Keratinocyte (primary cell): ENCODE data around the gene CCDC158. TPM values are rescaled to one million over a fixed set of nuclear protein-coding genes. Genes with fewer than 3 reads are reported as not detected.

Experiments
- DNase-seq: peaks from one replicate; pipeline ENCODE4 v3.0.0-alpha.2; 2011; ENCODE audit warnings: low read depth, missing footprints, low spot score
- FAIRE-seq: peaks from 2 replicates; lab custom pipeline; 2011; peaks lifted over from hg19 to GRCh38; lab: Jason Lieb, UNC
- H2AFZ ChIP-seq: 2 replicates; pipeline ENCODE4 v1.6.0; 2012; ENCODE audit warnings: low read length, control low read depth, inconsistent platforms; ENCODE audit not compliant: control insufficient read depth
- H3K27ac ChIP-seq: 2 replicates; pipeline ENCODE4 v1.5.1; 2011; ENCODE audit warnings: low read length; ENCODE audit not compliant: control insufficient read depth, insufficient read depth
- H3K27me3 ChIP-seq: 3 replicates; pipeline ENCODE4 v1.6.0; 2011; ENCODE audit warnings: low read length; ENCODE audit not compliant: control insufficient read depth, insufficient read depth; ENCODE audit errors: extremely low read depth
- H3K36me3 ChIP-seq, 2 experiments: 2 replicates in 1 of 2; 3 replicates in 1 of 2; pipeline ENCODE4 v1.5.1; 2011; ENCODE audit warnings: low read length in 2 of 2, mild to moderate bottlenecking in 1 of 2; ENCODE audit not compliant: control insufficient read depth in 2 of 2, insufficient read depth in 2 of 2; ENCODE audit errors: extremely low read depth in 1 of 2
- H3K4me1 ChIP-seq: 3 replicates; pipeline ENCODE4 v1.5.1; 2011; ENCODE audit warnings: low read length; ENCODE audit not compliant: control insufficient read depth, insufficient read depth; ENCODE audit errors: extremely low read depth
- H3K4me2 ChIP-seq: 3 replicates; pipeline ENCODE4 v1.6.0; 2011; ENCODE audit warnings: low read depth, low read length; ENCODE audit not compliant: control insufficient read depth, insufficient read depth; ENCODE audit errors: extremely low read depth
- H3K4me3 ChIP-seq, 3 experiments: fragments of 200-600 bp in 1 of 3; sonication (generic) in 1 of 3; 2 replicates in 2 of 3; 3 replicates in 1 of 3; pipeline ENCODE4 v1.5.1; 2011 to 2016; ENCODE audit warnings: low read length in 3 of 3, mild to moderate bottlenecking in 3 of 3, control low read depth in 2 of 3, inconsistent platforms in 1 of 3, low read depth in 1 of 3, mixed read lengths in 1 of 3, mixed run types in 1 of 3, moderate library complexity in 1 of 3; ENCODE audit not compliant: control insufficient read depth in 2 of 3, insufficient read depth in 2 of 3; ENCODE audit errors: extremely low read depth in 1 of 3
- H3K79me2 ChIP-seq: 2 replicates; pipeline ENCODE4 v1.6.0; 2012; ENCODE audit warnings: low read length; ENCODE audit not compliant: control insufficient read depth, insufficient read depth
- H3K9ac ChIP-seq: 3 replicates; pipeline ENCODE4 v1.6.0; 2011; ENCODE audit warnings: low read length; ENCODE audit not compliant: control insufficient read depth, insufficient read depth; ENCODE audit errors: extremely low read depth
- H3K9me1 ChIP-seq: 3 replicates; pipeline ENCODE4 v1.6.0; 2011; ENCODE audit warnings: low read length; ENCODE audit not compliant: control insufficient read depth, insufficient read depth; ENCODE audit errors: extremely low read depth
- H3K9me3 ChIP-seq: 2 replicates; pipeline ENCODE4 v1.5.1; 2012; ENCODE audit warnings: low read depth, low read length; ENCODE audit not compliant: control insufficient read depth
- H4K20me1 ChIP-seq: 3 replicates; pipeline ENCODE4 v1.6.0; 2011; ENCODE audit warnings: low read length; ENCODE audit not compliant: control insufficient read depth, insufficient read depth; ENCODE audit errors: extremely low read depth
- CTCF ChIP-seq, 3 experiments: IDR thresholded peaks in 1 of 3; conservative IDR thresholded peaks in 1 of 3; optimal IDR thresholded peaks in 1 of 3; 2 replicates in 2 of 3; 3 replicates in 1 of 3; pipeline versions ENCODE3 to v1.5.1; 2011; ENCODE audit warnings: low read length in 3 of 3, mild to moderate bottlenecking in 3 of 3, moderate library complexity in 2 of 3, control low read depth in 1 of 3, inconsistent platforms in 1 of 3; ENCODE audit not compliant: insufficient read depth in 2 of 3; ENCODE audit errors: extremely low read depth in 1 of 3
- EZH2 ChIP-seq: IDR thresholded peaks from one replicate; pipeline ENCODE4 v1.6.1; 2012; ENCODE audit warnings: inconsistent platforms, mild to moderate bottlenecking, low read length, moderate library complexity
- dilution Hi-C: fragments of 300-500 bp; cut with MboI; formaldehyde crosslinking; loops from one replicate; pipeline ENCODE4 v1.7.0; 2020; ENCODE audit warnings: low sequenced_read_pairs; ENCODE audit not compliant: extremely low pct_ligation_motif_present
- polyA plus RNA-seq, 5 experiments: library from polyadenylated mRNA; depleted of rRNA in 3 of 5; stranded (reverse) in 3 of 5; stranded (forward) in 1 of 5; unstranded in 1 of 5; fragments of >200 nt; gene quantifications; 1 replicate in 1 of 5; 2 replicates in 3 of 5; 3 replicates in 1 of 5; pipeline versions ENCODE4 v1.2.1 to v1.2.3, GENCODE V29; 2011 to 2012; ENCODE audit warnings: missing spikeins in 2 of 5, low read depth in 1 of 5, low replicate concordance in 1 of 5

CCDC158 gene
- polyA plus RNA-seq, 1 donor (not counting 4 experiments of a cell fraction or from before 2014, with no cell fraction given) = not detected

- dilution Hi-C loops = no loop called here
- no peak overlapping the region for H2AFZ ChIP-seq
- peaks cover 12% of the 10 kb centered on the region for H3K4me1 ChIP-seq
- no peak for FAIRE-seq
- TF ChIP-seq CTCF (optimal IDR thresholded peaks at IDR 0.05 in 1 of 3, IDR thresholded peaks at IDR 0.05 in 1 of 3, conservative IDR thresholded peaks at IDR 0.05 in 1 of 3; ENCODE audit: extremely low read depth in 1 of 3, insufficient read depth in 2 of 3, low read length in 3 of 3) = no peak
- DNase-seq = no peak
- no peak overlapping the region for H3K27ac ChIP-seq
- H3K9ac ChIP-seq = no peak overlapping the region
- no peak overlapping the region for H3K4me3 ChIP-seq
- no peaks in the 10 kb centered on the region for H3K27me3 ChIP-seq
- peaks cover 4% of the 10 kb centered on the region for H3K9me1 ChIP-seq
- H3K79me2 ChIP-seq = no peaks in the 10 kb centered on the region
- H3K4me2 ChIP-seq = no peak overlapping the region
- no peaks in the 10 kb centered on the region for H4K20me1 ChIP-seq
- no peaks in the 10 kb centered on the region for H3K9me3 ChIP-seq
- no peaks in the 10 kb centered on the region for H3K36me3 ChIP-seq
Measured at GRCh38 chr4:76386566-76387305, 34.2 kb downstream of the CCDC158 start.

GRCh38 chr4:76385974-76386373 lies 35.0 kb downstream of the CCDC158 start:
- H3K9me1 ChIP-seq = peaks cover 4% of the 10 kb centered on the region
- no peaks in the 10 kb centered on the region for H3K79me2 ChIP-seq
- dilution Hi-C loops = no loop called here
- no peak overlapping the region for H3K4me2 ChIP-seq
- H3K9ac ChIP-seq = no peak overlapping the region
- no peak overlapping the region for H3K4me3 ChIP-seq
- H3K27ac ChIP-seq = no peak overlapping the region
- no peak overlapping the region for H2AFZ ChIP-seq
- no peaks in the 10 kb centered on the region for H3K27me3 ChIP-seq
- peaks cover 12% of the 10 kb centered on the region for H3K4me1 ChIP-seq
- no peaks in the 10 kb centered on the region for H3K9me3 ChIP-seq
- DNase-seq (no peak), FAIRE-seq (no peak)
- H3K36me3 ChIP-seq = no peaks in the 10 kb centered on the region
- TF ChIP-seq CTCF (optimal IDR thresholded peaks at IDR 0.05 in 1 of 3, IDR thresholded peaks at IDR 0.05 in 1 of 3, conservative IDR thresholded peaks at IDR 0.05 in 1 of 3; ENCODE audit: extremely low read depth in 1 of 3, insufficient read depth in 2 of 3, low read length in 3 of 3) = no peak
- no peak for TF ChIP-seq EZH2
- no peaks in the 10 kb centered on the region for H4K20me1 ChIP-seq
